ENCODE results near the gene IDI2. TPM values are rescaled to one million over a fixed set of nuclear protein-coding genes. Genes with fewer than 3 reads are reported as not detected.
A peak's percentile ranks its signal among the peaks of the same experiment; 100 is the strongest.

The IDI2 gene
- total RNA-seq, 1 experiment from 2014 or later, result not detected

DNA sequence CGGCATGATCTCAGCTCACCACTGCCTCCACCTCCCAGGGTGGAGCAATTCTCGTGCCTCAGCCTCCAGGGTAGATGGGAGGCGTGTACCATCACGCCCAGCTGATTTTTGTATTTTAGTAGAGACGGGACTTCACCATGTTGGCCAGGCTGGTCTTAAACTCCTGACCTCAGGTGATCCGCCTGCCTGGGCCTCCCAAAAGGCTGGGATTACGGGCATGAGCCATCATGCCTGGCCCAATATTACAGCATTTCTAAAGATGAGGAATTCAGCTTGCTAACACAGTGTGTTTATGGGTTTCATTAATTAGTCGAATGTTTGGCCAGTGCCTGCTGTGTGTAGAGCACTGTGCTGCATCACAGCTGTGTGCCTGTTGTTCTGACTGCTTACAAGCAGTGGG lies 34.2 kb upstream of the IDI2 start:
- Mint-ChIP-seq H3K9me3 (no peaks in the 10 kb centered on the region), H3K36me3 (no peaks in the 10 kb centered on the region), H3K27me3 (ENCODE audit: low read depth) (no peaks in the 10 kb centered on the region), H3K4me1 (peaks cover 22% of the 10 kb centered on the region), H3K27ac (no peak overlapping the region; the same call in 1 of the 2 replicates), H3K4me3 (no peak overlapping the region)
- TF ChIP-seq NFE2L1 (CRISPR knock-in tag; IDR thresholded peaks at IDR 0.05) (no peak), NR1H2 (CRISPR knock-in tag; IDR thresholded peaks at IDR 0.05) (no peak), SMAD4 (CRISPR knock-in tag; IDR thresholded peaks at IDR 0.05) (no peak), FOXP1 (CRISPR knock-in tag; IDR thresholded peaks at IDR 0.05; ENCODE audit: borderline replicate concordance) (no peak), ETV6 (CRISPR knock-in tag; IDR thresholded peaks at IDR 0.05) (no peak)
- TF ChIP-seq, protein P1, sequence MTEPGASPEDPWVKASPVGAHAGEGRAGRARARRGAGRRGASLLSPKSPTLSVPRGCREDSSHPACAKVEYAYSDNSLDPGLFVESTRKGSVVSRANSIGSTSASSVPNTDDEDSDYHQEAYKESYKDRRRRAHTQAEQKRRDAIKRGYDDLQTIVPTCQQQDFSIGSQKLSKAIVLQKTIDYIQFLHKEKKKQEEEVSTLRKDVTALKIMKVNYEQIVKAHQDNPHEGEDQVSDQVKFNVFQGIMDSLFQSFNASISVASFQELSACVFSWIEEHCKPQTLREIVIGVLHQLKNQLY (CRISPR knock-in tag; IDR thresholded peaks at IDR 0.05), result no peak
- TF ChIP-seq, protein P2, sequence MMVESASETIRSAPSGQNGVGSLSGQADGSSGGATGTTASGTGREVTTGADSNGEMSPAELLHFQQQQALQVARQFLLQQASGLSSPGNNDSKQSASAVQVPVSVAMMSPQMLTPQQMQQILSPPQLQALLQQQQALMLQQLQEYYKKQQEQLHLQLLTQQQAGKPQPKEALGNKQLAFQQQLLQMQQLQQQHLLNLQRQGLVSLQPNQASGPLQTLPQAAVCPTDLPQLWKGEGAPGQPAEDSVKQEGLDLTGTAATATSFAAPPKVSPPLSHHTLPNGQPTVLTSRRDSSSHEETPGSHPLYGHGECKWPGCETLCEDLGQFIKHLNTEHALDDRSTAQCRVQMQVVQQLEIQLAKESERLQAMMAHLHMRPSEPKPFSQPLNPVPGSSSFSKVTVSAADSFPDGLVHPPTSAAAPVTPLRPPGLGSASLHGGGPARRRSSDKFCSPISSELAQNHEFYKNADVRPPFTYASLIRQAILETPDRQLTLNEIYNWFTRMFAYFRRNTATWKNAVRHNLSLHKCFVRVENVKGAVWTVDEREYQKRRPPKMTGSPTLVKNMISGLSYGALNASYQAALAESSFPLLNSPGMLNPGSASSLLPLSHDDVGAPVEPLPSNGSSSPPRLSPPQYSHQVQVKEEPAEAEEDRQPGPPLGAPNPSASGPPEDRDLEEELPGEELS (CRISPR knock-in tag; IDR thresholded peaks at IDR 0.05), result no peak
- CTCF ChIA-PET, result no interaction called here
- DNase-seq (ENCODE audit: low spot score) (no peak), ATAC-seq (no peak)
- POLR2A ChIA-PET, result no interaction called here

DNA sequence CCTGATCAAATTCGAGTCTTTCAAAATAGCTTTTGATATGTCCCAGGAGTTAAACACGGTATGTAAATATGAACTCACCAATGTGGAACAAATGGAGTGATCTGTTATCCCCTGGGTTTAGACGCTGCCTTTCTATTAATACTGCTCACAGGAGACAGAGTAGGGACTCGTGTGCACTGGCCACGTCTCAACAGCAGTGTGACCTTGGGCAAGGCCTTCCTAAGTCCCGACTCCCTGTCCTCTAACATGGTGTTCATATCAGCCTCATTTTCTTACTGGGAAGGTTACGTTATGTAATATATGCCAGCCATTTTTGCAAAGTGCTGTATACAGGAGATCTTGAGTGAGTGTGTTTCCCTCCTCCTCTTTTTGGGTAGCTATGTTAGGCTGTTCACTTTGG lies 32.4 kb upstream of the IDI2 start:
- CTCF ChIA-PET, result no interaction called here
- H3K36me3 Mint-ChIP-seq, result peaks cover 12% of the 10 kb centered on the region
- H3K4me1 Mint-ChIP-seq, result peaks cover 32% of the 10 kb centered on the region
- ATAC-seq (no peak), DNase-seq (ENCODE audit: low spot score) (no peak)
- H3K9me3 Mint-ChIP-seq, result no peaks in the 10 kb centered on the region
- no peak for TF ChIP-seq JAZF1 (CRISPR knock-in tag; IDR thresholded peaks at IDR 0.05)
- no peak for TF ChIP-seq ZNF396 (CRISPR knock-in tag; IDR thresholded peaks at IDR 0.05; ENCODE audit: borderline replicate concordance)
- TF ChIP-seq, protein P3, sequence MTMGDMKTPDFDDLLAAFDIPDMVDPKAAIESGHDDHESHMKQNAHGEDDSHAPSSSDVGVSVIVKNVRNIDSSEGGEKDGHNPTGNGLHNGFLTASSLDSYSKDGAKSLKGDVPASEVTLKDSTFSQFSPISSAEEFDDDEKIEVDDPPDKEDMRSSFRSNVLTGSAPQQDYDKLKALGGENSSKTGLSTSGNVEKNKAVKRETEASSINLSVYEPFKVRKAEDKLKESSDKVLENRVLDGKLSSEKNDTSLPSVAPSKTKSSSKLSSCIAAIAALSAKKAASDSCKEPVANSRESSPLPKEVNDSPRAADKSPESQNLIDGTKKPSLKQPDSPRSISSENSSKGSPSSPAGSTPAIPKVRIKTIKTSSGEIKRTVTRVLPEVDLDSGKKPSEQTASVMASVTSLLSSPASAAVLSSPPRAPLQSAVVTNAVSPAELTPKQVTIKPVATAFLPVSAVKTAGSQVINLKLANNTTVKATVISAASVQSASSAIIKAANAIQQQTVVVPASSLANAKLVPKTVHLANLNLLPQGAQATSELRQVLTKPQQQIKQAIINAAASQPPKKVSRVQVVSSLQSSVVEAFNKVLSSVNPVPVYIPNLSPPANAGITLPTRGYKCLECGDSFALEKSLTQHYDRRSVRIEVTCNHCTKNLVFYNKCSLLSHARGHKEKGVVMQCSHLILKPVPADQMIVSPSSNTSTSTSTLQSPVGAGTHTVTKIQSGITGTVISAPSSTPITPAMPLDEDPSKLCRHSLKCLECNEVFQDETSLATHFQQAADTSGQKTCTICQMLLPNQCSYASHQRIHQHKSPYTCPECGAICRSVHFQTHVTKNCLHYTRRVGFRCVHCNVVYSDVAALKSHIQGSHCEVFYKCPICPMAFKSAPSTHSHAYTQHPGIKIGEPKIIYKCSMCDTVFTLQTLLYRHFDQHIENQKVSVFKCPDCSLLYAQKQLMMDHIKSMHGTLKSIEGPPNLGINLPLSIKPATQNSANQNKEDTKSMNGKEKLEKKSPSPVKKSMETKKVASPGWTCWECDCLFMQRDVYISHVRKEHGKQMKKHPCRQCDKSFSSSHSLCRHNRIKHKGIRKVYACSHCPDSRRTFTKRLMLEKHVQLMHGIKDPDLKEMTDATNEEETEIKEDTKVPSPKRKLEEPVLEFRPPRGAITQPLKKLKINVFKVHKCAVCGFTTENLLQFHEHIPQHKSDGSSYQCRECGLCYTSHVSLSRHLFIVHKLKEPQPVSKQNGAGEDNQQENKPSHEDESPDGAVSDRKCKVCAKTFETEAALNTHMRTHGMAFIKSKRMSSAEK (CRISPR knock-in tag; IDR thresholded peaks at IDR 0.05; ENCODE audit: borderline replicate concordance), result no peak
- TF ChIP-seq NFE2L1 (CRISPR knock-in tag; IDR thresholded peaks at IDR 0.05), result no peak
- POLR2A ChIA-PET, result interaction anchor here (1.0 kb wide), 1 partner anchor 9 kb away, joined by 5 read pairs; the partner anchor contains the start of gene IDI1
- no peaks in the 10 kb centered on the region for H3K27me3 Mint-ChIP-seq (ENCODE audit: low read depth)
- peak overlapping the region; percentile 22; the same call in 1 of the 2 replicates for H3K27ac Mint-ChIP-seq
- peak overlapping the region; percentile 96 for H3K4me3 Mint-ChIP-seq

DNA sequence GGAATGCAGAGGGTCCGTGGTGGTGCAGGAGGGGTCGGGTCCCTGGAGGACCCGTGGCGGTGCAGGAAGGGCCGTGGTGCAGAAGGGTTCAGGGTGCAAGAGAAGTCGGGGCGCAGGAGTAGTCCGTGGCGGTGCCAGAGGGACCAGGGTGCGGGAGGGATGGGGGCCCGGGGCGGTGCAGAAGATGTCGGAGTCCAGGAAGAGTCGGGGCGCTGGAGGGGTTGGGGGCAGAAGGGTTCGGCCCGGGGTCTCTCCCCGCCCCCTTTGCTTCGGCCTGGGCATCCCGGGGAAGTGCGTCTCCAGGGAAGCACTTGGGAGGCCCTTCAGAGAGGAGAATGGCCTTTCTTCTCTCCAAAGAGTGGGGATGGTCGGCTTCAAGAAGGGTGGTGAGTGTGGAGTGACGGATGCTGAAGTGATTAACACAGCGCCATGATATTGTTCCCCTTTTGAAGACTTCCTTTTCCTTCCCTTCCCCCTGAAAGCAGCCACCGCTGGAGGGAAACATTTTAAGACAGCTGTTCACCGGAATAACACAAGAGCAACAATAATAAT lies 31.5 kb upstream of the IDI2 start:
- Mint-ChIP-seq H3K9me3 (no peaks in the 10 kb centered on the region), H3K36me3 (peaks cover 20% of the 10 kb centered on the region), H3K4me3 (peak overlapping the region; percentile 96), H3K4me1 (peaks cover 32% of the 10 kb centered on the region), H3K27ac (peak overlapping the region; percentile 79; the same call in 1 of the 2 replicates), H3K27me3 (ENCODE audit: low read depth) (no peaks in the 10 kb centered on the region)
- ATAC-seq (peak; percentile 26), DNase-seq (ENCODE audit: low spot score) (no peak)
- POLR2A ChIA-PET, result interaction anchor here (1.0 kb wide), 1 partner anchor 8 kb away, joined by 5 read pairs; the partner anchor contains the start of gene IDI1
- TF ChIP-seq IRF2 (CRISPR knock-in tag; IDR thresholded peaks at IDR 0.05; ENCODE audit: borderline replicate concordance, low read depth) (no peak), FOXK1 (CRISPR knock-in tag; IDR thresholded peaks at IDR 0.05) (no peak)
- TF ChIP-seq, protein P4, sequence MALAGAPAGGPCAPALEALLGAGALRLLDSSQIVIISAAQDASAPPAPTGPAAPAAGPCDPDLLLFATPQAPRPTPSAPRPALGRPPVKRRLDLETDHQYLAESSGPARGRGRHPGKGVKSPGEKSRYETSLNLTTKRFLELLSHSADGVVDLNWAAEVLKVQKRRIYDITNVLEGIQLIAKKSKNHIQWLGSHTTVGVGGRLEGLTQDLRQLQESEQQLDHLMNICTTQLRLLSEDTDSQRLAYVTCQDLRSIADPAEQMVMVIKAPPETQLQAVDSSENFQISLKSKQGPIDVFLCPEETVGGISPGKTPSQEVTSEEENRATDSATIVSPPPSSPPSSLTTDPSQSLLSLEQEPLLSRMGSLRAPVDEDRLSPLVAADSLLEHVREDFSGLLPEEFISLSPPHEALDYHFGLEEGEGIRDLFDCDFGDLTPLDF (CRISPR knock-in tag; IDR thresholded peaks at IDR 0.05), result no peak
- CTCF ChIA-PET, result no interaction called here
